Measurements from ENCODE around the gene CHST7. TPM values are rescaled to one million over a fixed set of nuclear protein-coding genes. Genes with fewer than 3 reads are reported as not detected.

The CHST7 gene
- total and polyA plus RNA-seq, 2 of the 4 experiments (the other 2 are of a cell fraction): 2.9 to 4.8 TPM

DNA sequence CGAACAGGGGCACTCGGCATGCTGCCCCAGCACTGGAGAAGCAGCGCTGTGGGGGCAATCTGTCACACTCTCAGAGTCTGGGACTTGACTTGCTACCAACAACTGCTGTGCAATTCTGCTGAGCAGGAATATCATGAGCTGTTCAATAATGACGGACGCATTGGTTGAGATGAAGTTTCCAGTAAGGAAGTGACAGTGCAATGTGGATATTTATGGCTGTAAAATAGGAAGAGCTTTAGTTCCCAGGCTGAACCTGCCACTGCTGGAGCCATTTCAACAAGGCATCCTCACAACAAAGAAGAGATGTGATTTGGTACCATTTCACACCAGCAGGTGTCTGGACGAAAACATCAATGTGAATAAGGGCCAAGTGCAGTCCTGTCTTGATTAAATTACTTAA, 24.2 kb downstream of the CHST7 start:
- H2BK20ac ChIP-seq (ENCODE audit: low read depth, low read length): no peak overlapping the region
- H3K23ac ChIP-seq (ENCODE audit: low read depth, low read length): no peak overlapping the region
- dilution Hi-C loops (cut with HindIII; ENCODE audit: low sequenced_read_pairs, unreplicated experiment) (no loop called here), in situ Hi-C loops (cut with MboI; ENCODE audit: low sequenced_read_pairs) (no loop called here), intact Hi-C loops (cut with micrococcal nuclease) (no loop called here)
- peaks cover 2% of the 10 kb centered on the region; the same call in 1 of the 2 replicates for H3K27me3 ChIP-seq (ENCODE audit: control insufficient read depth, insufficient read depth, low read length)
- H3K14ac ChIP-seq (replicated peaks; ENCODE audit: low read depth, low read length): no peak overlapping the region
- no peak overlapping the region for H2AK9ac ChIP-seq (replicated peaks; ENCODE audit: low read depth, low read length, poor library complexity)
- H3K9ac ChIP-seq (ENCODE audit: low read depth, low read length): no peak overlapping the region
- H3K27ac ChIP-seq (ENCODE audit: insufficient read depth, low read length): no peak overlapping the region
- TF ChIP-seq RAD21 (IDR thresholded peaks at IDR 0.05; ENCODE audit: low read length) (no peak), FOS (IDR thresholded peaks at IDR 0.05; ENCODE audit: low read depth, low read length) (no peak), MAFK (IDR thresholded peaks at IDR 0.05; ENCODE audit: low read depth, low read length) (no peak), MXI1 (IDR thresholded peaks at IDR 0.05; ENCODE audit: borderline replicate concordance, low read depth, low read length) (no peak), RCOR1 (IDR thresholded peaks at IDR 0.05; ENCODE audit: insufficient replicate concordance, low read length) (no peak), RFX5 (IDR thresholded peaks at IDR 0.05; ENCODE audit: low read depth, low read length) (no peak), POLR2A (IDR thresholded peaks at IDR 0.05; ENCODE audit: low read depth, low read length) (no peak), MAZ (IDR thresholded peaks at IDR 0.05; ENCODE audit: borderline replicate concordance, low read depth, low read length) (no peak), NFE2L2 (IDR thresholded peaks at IDR 0.05; ENCODE audit: low read depth, low read length) (no peak), CEBPB (IDR thresholded peaks at IDR 0.05; ENCODE audit: low read depth, low read length) (no peak), SMC3 (IDR thresholded peaks at IDR 0.05; ENCODE audit: low read depth, low read length) (no peak), BHLHE40 (IDR thresholded peaks at IDR 0.05; ENCODE audit: low read depth, low read length) (no peak), ELK1 (IDR thresholded peaks at IDR 0.05; ENCODE audit: borderline replicate concordance, low read depth, low read length) (no peak), CHD1 (IDR thresholded peaks at IDR 0.05; ENCODE audit: low read depth, low read length) (no peak)
- TF ChIP-seq, protein P1, sequence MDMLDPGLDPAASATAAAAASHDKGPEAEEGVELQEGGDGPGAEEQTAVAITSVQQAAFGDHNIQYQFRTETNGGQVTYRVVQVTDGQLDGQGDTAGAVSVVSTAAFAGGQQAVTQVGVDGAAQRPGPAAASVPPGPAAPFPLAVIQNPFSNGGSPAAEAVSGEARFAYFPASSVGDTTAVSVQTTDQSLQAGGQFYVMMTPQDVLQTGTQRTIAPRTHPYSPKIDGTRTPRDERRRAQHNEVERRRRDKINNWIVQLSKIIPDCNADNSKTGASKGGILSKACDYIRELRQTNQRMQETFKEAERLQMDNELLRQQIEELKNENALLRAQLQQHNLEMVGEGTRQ (IDR thresholded peaks at IDR 0.05; ENCODE audit: low read depth, low read length): no peak
- TF ChIP-seq, protein P2, sequence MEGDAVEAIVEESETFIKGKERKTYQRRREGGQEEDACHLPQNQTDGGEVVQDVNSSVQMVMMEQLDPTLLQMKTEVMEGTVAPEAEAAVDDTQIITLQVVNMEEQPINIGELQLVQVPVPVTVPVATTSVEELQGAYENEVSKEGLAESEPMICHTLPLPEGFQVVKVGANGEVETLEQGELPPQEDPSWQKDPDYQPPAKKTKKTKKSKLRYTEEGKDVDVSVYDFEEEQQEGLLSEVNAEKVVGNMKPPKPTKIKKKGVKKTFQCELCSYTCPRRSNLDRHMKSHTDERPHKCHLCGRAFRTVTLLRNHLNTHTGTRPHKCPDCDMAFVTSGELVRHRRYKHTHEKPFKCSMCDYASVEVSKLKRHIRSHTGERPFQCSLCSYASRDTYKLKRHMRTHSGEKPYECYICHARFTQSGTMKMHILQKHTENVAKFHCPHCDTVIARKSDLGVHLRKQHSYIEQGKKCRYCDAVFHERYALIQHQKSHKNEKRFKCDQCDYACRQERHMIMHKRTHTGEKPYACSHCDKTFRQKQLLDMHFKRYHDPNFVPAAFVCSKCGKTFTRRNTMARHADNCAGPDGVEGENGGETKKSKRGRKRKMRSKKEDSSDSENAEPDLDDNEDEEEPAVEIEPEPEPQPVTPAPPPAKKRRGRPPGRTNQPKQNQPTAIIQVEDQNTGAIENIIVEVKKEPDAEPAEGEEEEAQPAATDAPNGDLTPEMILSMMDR (conservative IDR thresholded peaks at IDR 0.05; ENCODE audit: low read depth, low read length): no peak
- BruUV-seq (replicated peaks): no TSS peak
- H2AK5ac ChIP-seq (ENCODE audit: low read depth, low read length): no peak overlapping the region
- no peaks in the 10 kb centered on the region for H3K9me3 ChIP-seq (ENCODE audit: control insufficient read depth, insufficient read depth, low read length)
- H3K56ac ChIP-seq (ENCODE audit: extremely low read depth, insufficient read depth, low read length): no peak overlapping the region
- H3K4me2 ChIP-seq (ENCODE audit: low read depth, low read length): no peak overlapping the region
- no peaks in the 10 kb centered on the region for H3K79me1 ChIP-seq (ENCODE audit: low read depth in 1 of 2, low read length in 2 of 2)
- no peak overlapping the region for H2BK120ac ChIP-seq (ENCODE audit: low read depth, low read length)
- WGBS, 2 experiments (ENCODE audit: extremely low coverage in 2 of 2, insufficient read length in 1 of 2): 42% methylated on average over 3 of the region's 6 CpGs; no CpG with 5 or more reads in 1 of the 2 experiments
- no peak overlapping the region for H2BK15ac ChIP-seq (ENCODE audit: low read depth, low read length)
- H3K36me3 ChIP-seq (ENCODE audit: control insufficient read depth, insufficient read depth, low read length): no peaks in the 10 kb centered on the region; the same call in 1 of the 2 replicates
- no peak overlapping the region for H2AFZ ChIP-seq (replicated peaks; ENCODE audit: low read length, poor library complexity)
- H3K4me3 ChIP-seq (ENCODE audit: insufficient read depth, low read depth, low read length): no peak overlapping the region
- ATAC-seq (ENCODE audit: low read depth): no peak
- no peak overlapping the region for H3K18ac ChIP-seq (ENCODE audit: low read depth, low read length)
- H2BK5ac ChIP-seq (ENCODE audit: low read depth, low read length, poor library complexity, severe bottlenecking): no peak overlapping the region
- H4K20me1 ChIP-seq (ENCODE audit: insufficient read depth, low read length): no peaks in the 10 kb centered on the region
- no peak for DNase-seq
- POLR2A ChIA-PET (ENCODE audit: unreplicated experiment): no interaction called here
- no peaks in the 10 kb centered on the region for H3K9me1 ChIP-seq (ENCODE audit: insufficient read depth, low read length)
- H4K91ac ChIP-seq (ENCODE audit: insufficient read depth, low read depth, low read length): no peak overlapping the region
- CTCF ChIA-PET: interaction anchor here (1.0 kb wide), 1 partner anchor 37 kb away, joined by 3 read pairs; no protein-coding TSS in a partner anchor
- H3K4me1 ChIP-seq (ENCODE audit: control insufficient read depth, insufficient read depth, low read length): peaks cover 2% of the 10 kb centered on the region; the same call in 1 of the 2 replicates
- H4K8ac ChIP-seq (ENCODE audit: low read depth in 2 of 2, low read length in 2 of 2): no peak overlapping the region
- H3K4ac ChIP-seq (ENCODE audit: low read depth, low read length): no peak overlapping the region
- H4K5ac ChIP-seq (ENCODE audit: low read depth, low read length): no peak overlapping the region
